Measurements from ENCODE around the gene MYH7.
"Not testable (repeated sequence)": the region's sequence is repeated elsewhere in the genome, so short reads cannot be mapped to it uniquely, and the experiment has no call there.

Gene MYH7

GRCh38 chr14:23406725-23407355 is 28.6 kb downstream of the MYH7 start:
- no peak for DNase-seq

- DNase-seq, result no peak
Measured at GRCh38 chr14:23406244-23406643, 29.2 kb downstream of the MYH7 start.

GRCh38 chr14:23405516-23406025 is 29.9 kb downstream of the MYH7 start:
- DNase-seq, result no peak

- no peak for DNase-seq
Measured at GRCh38 chr14:23405096-23405495, 30.4 kb downstream of the MYH7 start.

- DNase-seq, result no peak
Measured at GRCh38 chr14:23404331-23404900, 31.0 kb downstream of the MYH7 start.

GRCh38 chr14:23403908-23404307 is 31.6 kb downstream of the MYH7 start:
- no peak for DNase-seq

- DNase-seq, result no peak
Measured at GRCh38 chr14:23403139-23403438, 32.4 kb downstream of the MYH7 start.

GRCh38 chr14:23402296-23403138 is 32.9 kb downstream of the MYH7 start:
- no peak for DNase-seq

- no peak for DNase-seq
Measured at GRCh38 chr14:23401291-23401690, 34.2 kb downstream of the MYH7 start.

GRCh38 chr14:23400496-23401149 is 34.8 kb downstream of the MYH7 start:
- DNase-seq, result not testable (repeated sequence)

GRCh38 chr14:23399591-23399990 is 35.9 kb downstream of the MYH7 start:
- DNase-seq, result no peak

GRCh38 chr14:23399136-23399535 is 36.3 kb downstream of the MYH7 start:
- DNase-seq, result no peak

GRCh38 chr14:23398348-23398747 is 37.1 kb downstream of the MYH7 start:
- no peak for DNase-seq

GRCh38 chr14:23396781-23397407 is 38.6 kb downstream of the MYH7 start:
- DNase-seq, result no peak

- no peak for DNase-seq
Measured at GRCh38 chr14:23396126-23396525, 39.3 kb downstream of the MYH7 start.

GRCh38 chr14:23392613-23393012 is 42.8 kb downstream of the MYH7 start:
- no peak for DNase-seq

GRCh38 chr14:23389871-23390270 is 45.6 kb downstream of the MYH7 start:
- DNase-seq, result not testable (repeated sequence)

- DNase-seq, result no peak
Measured at GRCh38 chr14:23389396-23389795, 46.1 kb downstream of the MYH7 start.

- DNase-seq, result no peak
Measured at GRCh38 chr14:23388996-23389395, 46.5 kb downstream of the MYH7 start.

GRCh38 chr14:23387916-23388882 is 47.3 kb downstream of the MYH7 start:
- DNase-seq, result no peak

- no peak for DNase-seq
Measured at GRCh38 chr14:23386999-23387398, 48.5 kb downstream of the MYH7 start.

GRCh38 chr14:23386266-23386657 is 49.2 kb downstream of the MYH7 start:
- not testable (repeated sequence) for DNase-seq

Measured in fibroblast of upper back skin (primary cell).